NCI-H510A treated with DMSO at 0.1 percent for 48 hours (cell line): ENCODE data around the gene AUTS2.

Source experiments
- DNase-seq: peaks from one replicate; lab custom pipeline; 2025; lab: John Stamatoyannopoulos, UW

AUTS2 gene

GRCh38 chr7:70421319-70421718 lies 823.0 kb downstream of the AUTS2 start:
- DNase-seq = no peak

- DNase-seq = no peak
Measured at GRCh38 chr7:70426249-70426880, 828.1 kb downstream of the AUTS2 start.

- DNase-seq = peak; percentile 78
Measured at GRCh38 chr7:70432567-70433001, 834.3 kb downstream of the AUTS2 start.

- no peak for DNase-seq
Measured at GRCh38 chr7:70434376-70434775, 836.1 kb downstream of the AUTS2 start.

GRCh38 chr7:70434821-70435220 lies 836.5 kb downstream of the AUTS2 start:
- DNase-seq = no peak

GRCh38 chr7:70435634-70436033 lies 837.4 kb downstream of the AUTS2 start:
- DNase-seq = no peak

GRCh38 chr7:70436790-70437350 lies 838.6 kb downstream of the AUTS2 start:
- no peak for DNase-seq

GRCh38 chr7:70439651-70440050 lies 841.4 kb downstream of the AUTS2 start:
- no peak for DNase-seq

GRCh38 chr7:70446448-70447143 lies 848.3 kb downstream of the AUTS2 start:
- DNase-seq = peak; percentile 3

- DNase-seq = no peak
Measured at GRCh38 chr7:70448312-70448906, 850.1 kb downstream of the AUTS2 start.

GRCh38 chr7:70450731-70451130 lies 852.5 kb downstream of the AUTS2 start:
- no peak for DNase-seq

GRCh38 chr7:70455925-70456324 lies 857.6 kb downstream of the AUTS2 start:
- no peak for DNase-seq

- no peak for DNase-seq
Measured at GRCh38 chr7:70456719-70457118, 858.4 kb downstream of the AUTS2 start.

GRCh38 chr7:70457482-70457881 lies 859.2 kb downstream of the AUTS2 start:
- DNase-seq = no peak

GRCh38 chr7:70457883-70458680 lies 859.8 kb downstream of the AUTS2 start:
- DNase-seq = no peak

- DNase-seq = no peak
Measured at GRCh38 chr7:70458745-70459144, 860.5 kb downstream of the AUTS2 start.

- no peak for DNase-seq
Measured at GRCh38 chr7:70459546-70459945, 861.3 kb downstream of the AUTS2 start.

GRCh38 chr7:70460071-70460470 lies 861.8 kb downstream of the AUTS2 start:
- DNase-seq = no peak

GRCh38 chr7:70460562-70460961 lies 862.3 kb downstream of the AUTS2 start:
- no peak for DNase-seq

GRCh38 chr7:70463352-70463938 lies 865.2 kb downstream of the AUTS2 start:
- DNase-seq = no peak

GRCh38 chr7:70466725-70467364 lies 868.6 kb downstream of the AUTS2 start:
- no peak for DNase-seq
